C4-2B (cell line): ENCODE data around the gene RHOH.

Source experiments
- CTCF ChIP-seq: fragments of 450-650 bp; conservative IDR thresholded peaks from 2 replicates; pipeline ENCODE4 v1.5.1; 2017; ENCODE audit warnings: mild to moderate bottlenecking
- ZFX ChIP-seq: fragments of 450-650 bp; IDR thresholded peaks from 2 replicates; pipeline ENCODE4 v1.6.1; 2017

GRCh38 chr4:40251366-40251765 is 54.5 kb downstream of the RHOH start:
- TF ChIP-seq CTCF (no peak), ZFX (no peak)
